D341Med (cell line): ENCODE measurements around the gene AMACR.
A peak's percentile ranks its signal among the peaks of the same experiment; 100 is the strongest.

Experiments used
- DNase-seq: peaks from one replicate; pipeline ENCODE4 v3.0.0; 2012; ENCODE audit warnings: low spot score

The AMACR gene

DNA sequence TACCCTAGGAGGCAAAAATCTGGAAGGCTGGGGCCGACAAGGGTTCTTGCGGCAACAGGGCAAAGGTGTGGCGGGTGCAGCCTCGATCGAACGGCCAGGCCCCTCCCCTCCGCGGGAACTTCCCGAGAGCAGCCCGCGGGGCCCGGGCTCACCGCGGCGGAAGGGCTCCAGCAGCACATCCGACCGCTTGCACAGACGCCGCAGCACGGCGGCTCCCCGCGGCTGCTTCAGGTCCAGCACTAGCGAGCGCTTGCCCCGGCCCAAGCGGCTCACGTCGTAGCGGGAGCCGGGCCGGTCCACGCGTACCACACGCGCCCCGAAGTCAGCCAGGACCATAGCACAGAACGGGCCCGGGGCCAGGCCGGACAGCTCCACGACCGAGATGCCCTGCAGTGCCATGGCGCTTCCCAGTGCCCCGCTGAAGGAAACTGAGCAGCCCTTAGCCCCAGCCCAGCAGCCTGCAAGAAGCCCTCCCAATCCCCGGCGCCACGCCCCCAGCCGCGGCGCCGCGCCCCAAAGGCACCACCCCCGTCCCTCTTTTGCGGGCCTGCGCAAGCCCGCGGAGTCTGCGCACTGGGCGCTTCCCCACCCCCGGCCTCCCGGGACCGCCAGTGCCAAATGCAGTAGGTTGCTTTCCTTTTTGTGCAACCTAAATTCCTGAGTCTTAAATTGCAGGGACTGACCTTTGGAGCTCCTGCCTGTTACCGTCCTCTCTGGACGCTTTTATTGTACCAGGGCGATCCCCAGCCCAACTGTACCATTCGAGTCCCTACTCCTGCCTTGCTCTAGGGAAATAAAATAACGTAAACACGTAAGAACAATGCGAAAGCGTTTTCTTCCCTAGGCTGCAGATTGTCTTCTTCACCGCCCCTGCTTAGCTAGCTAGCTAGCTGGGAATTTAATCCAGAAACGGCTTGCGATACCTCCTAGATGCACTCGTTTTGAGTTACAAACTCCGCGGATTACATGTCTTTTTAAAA is at the start of gene AMACR:
Gene AMACR, minus strand, starts transcription at position 430 of the 980 bp plus-strand sequence. Its CDS starts 31 bp downstream, at position 399.
- DNase-seq = peak; percentile 94

DNA sequence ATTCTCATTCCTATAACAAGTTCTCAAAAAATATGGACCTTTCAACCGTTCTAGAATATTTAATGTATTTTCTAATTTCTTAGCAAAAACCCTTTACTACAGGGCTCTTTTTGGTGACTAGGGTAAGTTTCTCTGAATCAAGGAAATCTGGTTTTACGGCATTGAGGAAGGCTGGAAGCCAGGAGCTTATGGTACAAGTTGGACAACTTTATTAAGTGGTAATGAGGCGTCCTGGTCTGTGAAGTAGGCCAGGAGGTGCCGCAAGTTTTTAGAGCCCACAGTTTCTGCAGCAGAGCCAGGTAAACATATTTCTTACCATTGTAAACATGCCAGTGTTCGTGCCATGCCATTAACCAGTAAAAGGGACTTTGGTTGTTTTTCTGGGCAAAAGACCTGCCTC is 49.7 kb upstream of the AMACR start:
- DNase-seq = no peak

DNA sequence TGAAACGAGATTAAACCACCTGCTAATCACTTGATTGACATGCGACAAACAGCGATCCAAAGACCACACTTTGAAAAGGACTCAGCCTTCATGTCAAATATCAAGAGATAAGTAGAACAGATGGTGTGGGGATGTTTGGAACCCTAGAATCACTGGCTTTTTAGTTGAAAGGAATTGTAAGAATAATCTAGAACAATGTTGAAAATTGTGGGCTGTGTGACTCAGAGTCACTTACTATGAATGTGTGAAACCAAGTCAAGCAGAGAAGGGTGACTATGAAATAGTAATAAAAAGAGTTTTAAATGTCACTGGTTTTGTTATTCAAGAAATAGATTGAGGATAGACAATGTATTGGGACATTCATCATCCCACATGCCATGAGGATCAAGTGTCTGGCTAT is 49.3 kb upstream of the AMACR start:
- no peak for DNase-seq

DNA sequence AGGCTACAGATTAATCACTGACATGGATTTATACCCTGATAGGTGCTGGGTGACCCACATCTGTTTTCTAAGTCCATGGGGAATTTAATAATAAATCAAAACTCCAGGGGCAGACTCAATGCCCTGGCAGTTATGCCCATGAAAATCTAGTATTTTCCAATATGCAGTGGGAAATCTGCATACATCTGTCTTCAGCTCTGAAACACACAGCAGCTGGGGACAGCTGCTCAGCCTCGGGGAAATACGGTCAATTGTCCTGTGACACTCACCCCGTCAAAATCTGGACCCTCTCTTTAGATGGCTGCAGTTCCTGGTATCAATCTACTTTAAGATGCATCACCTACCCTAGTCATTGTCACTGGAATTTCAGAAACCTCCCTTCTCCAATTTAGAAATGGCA is 47.8 kb upstream of the AMACR start:
- DNase-seq = no peak

DNA sequence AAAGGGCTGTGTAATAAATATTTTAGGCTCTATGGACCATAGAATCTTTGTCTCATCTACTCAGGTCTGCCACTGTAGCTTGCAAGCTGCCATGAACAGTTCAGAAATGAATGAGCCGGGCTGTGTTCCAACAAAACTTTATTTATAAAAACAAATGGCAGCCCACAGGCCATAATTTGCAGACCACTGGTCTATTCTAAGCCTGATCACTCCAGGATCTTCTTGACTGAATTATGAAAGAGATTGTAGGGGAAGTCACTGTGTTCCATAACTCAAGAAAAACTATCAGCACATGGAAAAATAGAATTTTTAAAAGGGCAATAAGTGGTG is 46.5 kb upstream of the AMACR start:
- DNase-seq = no peak

DNA sequence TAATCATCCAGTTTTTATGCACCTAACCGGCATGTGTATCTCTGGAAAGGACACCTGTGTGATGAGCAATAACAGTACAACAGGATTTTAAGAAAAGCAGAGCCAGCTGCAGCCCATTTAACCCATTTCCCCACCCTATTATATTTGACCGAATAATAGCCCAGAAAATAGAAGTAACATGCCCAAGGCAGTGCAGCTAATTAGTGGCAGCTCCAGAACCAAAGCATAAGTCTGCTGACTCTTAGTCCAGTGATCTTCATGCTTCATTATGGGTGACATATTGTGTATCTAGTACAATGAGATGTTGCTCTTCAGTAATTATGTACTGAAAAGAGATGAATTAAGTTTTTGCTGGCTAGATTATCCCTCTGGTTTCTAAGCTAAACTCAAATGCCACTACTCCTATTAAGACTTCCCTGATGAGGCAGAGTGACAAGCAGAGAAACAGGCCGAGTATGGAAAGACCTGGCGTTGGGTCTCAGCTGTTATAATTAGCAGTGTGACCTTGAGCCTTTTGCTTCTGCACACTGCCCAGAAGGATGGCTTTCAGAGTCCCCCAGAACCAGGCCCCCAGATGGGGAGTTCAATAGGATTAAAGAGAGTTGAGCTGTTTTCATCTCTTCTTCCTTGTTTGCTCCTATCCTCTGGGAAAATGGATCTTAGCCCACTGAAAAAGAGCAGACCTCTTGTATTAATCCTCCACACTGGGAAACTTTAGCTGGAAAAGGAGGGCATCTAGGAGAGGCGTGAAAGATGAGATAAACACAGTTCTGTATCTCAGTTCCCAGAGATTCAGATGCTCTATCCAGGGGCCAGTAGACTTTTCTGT is 45.9 kb upstream of the AMACR start:
- no peak for DNase-seq

DNA sequence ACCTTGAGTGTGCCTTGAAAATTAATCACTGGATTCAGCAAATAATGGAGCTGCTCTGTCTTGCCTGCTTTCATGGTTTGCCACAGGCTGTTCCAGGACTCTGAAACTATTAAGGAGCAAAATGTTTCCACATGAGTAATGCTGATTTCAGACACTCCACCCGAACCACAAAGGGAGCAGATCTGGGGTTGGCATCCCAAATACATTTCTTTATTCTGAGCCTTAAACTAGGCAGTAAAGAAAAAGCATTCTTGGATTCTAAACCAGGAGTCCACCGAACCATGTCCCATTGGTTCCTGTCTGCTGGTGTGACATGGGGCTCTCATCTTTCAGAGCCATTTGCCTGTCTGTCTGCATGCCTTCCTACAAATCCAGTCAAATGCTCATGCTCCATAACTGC is 45.3 kb upstream of the AMACR start:
- no peak for DNase-seq

DNA sequence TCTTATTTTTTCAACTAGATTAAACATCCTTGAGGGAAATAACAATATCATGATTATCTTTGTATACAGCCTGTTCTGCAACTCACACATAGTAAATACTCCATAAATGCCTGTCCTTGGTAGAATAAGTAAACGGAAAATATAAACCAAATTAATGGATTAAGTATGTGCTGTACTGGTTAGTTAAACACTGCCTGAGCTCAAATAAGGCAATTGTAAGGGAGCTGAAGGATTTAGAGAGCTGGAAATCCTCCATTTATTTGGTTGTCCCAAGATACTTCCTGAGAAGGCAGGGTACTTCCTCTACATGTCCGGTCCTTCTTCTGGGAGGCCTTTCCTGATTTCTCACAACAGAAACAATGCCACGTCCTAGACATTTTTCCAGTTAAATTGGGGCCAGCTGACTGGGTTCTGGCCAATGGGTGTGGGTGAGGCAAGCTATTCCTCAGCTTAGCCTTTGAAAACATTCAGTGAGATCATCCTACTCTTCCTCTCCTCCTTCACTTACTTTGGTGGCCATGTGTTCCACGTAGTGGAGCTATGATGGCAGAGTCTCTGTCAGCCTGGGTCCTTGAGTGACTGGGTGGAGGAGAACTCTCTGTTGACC is 43.6 kb upstream of the AMACR start:
- no peak for DNase-seq

DNA sequence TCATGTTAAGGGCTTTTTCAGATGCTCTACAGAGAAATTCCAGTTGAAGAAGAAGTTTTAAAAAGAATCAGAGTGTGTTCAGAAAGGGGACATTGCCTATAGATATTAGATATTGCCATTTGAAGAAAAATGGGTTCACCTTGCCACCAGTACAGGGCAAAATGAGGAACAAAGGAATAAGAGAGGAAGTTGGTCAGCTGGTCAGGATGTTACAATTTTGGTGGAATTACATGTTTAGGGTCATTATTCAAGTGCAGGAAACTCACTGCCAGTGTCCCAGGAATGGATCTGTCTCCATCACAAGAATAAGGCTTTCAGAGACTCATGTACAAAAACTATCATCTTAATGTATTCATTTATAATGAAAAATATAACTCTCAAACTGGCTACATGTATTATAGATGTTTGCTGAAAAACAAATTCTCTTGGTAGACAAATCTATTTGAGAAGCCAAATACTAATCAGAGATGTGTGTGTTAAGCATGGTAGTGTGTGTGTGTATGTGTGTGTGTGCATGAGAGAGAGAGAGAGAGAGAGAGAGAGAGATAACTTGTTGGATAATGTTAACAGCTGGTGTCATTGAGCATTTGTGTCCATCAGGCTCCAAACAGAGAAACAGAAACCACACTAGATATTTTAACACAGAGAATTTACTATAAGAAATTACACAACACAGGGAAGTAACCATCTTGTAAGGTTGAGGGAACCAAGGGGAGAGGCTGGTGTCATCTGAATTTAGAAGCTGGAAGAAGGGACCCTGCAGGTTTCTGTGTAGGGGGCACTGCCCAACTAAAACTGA is 40.1 kb upstream of the AMACR start:
- DNase-seq = no peak

DNA sequence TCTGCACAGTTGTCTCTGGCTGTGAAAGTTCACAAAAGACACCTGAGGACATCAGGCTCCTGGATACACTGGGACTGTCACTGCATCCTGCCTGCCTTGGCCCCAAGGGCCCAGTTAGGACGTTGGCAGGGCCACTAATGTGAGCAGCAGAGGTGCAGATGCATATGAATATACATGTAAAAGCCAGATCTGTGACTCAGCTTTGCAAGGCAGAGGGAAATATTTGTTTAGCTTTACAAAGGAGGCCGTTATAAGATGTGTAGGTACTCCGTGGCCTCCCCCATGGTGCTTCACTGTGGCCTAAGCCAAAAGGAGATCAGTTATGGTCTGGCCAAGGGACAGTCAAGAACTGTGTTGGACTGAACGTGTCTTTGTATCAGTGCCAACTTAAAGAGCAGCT is 39.3 kb upstream of the AMACR start:
- no peak for DNase-seq

DNA sequence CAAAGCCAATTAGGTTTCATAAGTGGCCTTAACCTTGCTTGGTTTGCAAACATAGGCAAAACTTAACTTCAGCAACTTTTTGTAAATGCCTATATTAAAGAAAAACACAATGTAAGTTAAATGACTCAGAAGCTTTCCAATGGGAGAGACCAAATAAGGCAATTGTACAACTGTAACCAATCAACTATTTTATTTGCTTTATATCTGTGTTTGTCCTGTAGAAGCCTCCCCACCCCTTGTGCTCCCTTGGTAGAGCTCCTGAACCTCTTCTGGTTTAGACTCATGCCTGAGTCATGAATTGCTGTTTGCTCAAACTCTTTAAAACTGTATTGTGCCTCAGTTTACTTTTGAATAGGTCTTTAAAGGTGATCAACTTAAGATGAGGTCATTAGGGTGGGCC is 38.1 kb upstream of the AMACR start:
- DNase-seq = no peak

DNA sequence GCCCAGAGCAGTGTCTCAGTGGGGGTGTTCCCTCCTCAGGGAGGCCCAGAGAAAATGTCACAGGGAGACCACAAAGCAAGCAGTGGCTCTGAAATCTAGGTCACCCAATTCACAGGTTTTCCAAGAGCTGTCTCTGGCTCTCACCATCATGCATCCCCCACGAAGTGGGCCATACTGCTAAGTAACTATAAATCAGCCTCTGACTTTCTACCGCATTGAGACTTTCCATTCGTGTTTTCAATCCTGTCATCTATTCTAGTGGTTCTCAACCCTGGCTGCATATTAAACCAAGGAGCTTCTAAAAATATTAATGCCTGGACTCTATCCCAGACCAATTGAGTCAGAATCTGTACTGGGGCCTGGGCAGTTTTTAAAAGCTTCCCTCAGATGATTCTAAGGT is 37.2 kb upstream of the AMACR start:
- DNase-seq = no peak

DNA sequence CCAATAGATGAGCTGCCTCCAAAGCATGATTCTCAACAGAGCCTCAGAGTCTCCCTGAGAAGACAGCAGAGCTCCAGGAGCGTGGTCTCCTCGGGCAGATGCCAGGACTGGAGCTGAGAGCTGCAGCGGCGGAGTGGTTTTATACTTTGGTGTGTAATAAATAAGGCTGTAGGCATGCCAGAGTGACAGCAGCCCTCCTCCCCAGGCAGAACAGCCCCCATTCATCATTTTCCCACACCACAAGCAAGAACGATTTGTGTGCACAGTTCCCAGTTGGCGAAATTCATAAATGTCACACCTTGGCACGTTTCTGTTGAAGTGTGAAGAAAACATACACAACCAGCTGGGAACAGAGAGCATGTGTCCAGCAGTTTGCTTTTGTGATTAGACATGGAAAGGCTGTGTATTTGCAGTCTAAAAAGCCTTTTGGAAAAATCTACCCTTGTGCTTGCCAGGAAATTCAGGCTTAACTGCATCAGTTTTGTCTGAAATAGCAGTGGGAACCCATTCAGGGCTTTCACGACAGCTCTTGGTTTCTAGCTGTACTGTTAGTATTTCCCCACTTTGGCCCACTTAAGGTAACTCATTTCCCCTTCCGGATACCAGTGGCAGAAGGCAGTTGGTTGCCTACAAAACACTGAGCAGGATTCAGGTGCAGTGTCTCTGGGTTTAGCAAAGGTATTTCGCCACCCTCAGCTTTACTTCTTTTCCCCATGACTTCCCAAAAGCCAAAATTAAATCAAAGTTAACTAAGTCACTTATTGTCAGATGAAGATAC is 35.4 kb upstream of the AMACR start, which contains the start of gene C1QTNF3:
Gene C1QTNF3, minus strand, starts transcription at position 115 of the 778 bp plus-strand sequence. Its CDS starts 88 bp downstream, at position 27.
- DNase-seq = no peak

DNA sequence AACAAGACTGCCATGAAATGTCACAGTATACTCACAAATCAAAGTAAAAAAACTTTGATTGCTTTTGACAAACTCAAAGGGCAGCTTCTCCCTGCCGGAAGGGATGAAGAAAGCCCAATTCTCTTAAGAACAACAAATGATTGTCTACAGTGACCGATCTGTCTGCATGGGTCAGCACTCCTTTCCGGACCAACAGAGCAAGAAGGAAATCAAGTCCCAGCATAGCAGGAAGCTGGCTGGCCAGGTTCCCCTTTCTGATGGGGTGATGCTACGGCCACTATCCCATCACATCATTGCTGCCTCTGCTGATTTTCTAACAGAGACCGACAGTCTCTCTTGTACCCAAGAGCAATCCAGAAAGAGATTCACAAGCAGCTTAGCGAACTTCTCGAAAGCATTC is 34.5 kb upstream of the AMACR start:
- DNase-seq = no peak

DNA sequence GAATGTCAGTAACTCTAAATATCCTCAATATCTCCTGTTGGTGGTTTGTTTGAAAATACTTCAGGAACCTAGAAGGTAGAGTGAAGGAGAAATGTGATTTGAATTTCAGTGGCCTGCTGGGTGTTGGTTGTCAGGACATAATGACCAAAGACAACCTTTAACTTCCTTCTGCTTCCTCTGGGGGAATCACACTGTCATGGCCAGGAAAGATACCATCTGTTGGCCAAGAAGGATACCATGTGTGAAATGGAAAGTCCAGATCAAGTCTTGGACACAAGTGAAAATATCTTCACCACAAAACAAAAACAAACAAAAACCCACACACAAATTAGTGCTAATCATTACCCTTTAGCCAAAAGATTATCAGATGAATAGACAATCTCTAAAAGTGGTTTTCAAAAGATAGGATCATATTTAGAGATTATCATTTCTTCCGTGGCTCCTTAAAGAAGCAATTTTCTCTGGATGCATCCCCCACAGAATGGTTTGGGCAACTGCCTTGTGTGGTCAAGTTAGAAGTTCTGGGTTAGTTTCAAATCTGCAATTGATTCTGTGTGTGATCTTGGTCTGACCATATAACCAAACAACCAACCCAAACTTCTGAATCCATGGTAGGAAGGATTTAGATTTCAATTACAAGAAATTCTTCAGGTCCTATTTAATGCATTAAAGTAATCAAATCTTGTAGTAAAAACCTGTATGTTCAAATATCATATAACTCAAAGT is 33.6 kb upstream of the AMACR start:
- DNase-seq = no peak

DNA sequence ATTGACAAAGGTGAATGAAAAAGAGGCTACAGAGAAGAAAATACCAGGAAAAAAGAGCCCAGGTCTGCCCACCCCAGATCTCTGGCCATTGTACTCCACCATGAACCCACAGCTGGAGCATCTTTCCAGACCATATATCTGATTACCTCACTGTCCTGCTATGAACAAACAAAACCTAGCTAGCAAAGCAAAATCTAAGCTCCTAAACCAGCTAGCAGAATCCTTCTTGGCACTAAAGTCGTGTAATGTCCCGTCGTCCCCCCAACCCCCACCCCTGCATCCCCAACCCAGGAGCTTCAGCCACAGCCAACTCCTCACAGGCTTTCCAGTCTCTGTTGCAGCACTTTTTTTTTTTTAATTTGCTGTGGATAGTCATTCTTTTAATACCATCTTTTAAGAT is 32.6 kb upstream of the AMACR start:
- DNase-seq = no peak

DNA sequence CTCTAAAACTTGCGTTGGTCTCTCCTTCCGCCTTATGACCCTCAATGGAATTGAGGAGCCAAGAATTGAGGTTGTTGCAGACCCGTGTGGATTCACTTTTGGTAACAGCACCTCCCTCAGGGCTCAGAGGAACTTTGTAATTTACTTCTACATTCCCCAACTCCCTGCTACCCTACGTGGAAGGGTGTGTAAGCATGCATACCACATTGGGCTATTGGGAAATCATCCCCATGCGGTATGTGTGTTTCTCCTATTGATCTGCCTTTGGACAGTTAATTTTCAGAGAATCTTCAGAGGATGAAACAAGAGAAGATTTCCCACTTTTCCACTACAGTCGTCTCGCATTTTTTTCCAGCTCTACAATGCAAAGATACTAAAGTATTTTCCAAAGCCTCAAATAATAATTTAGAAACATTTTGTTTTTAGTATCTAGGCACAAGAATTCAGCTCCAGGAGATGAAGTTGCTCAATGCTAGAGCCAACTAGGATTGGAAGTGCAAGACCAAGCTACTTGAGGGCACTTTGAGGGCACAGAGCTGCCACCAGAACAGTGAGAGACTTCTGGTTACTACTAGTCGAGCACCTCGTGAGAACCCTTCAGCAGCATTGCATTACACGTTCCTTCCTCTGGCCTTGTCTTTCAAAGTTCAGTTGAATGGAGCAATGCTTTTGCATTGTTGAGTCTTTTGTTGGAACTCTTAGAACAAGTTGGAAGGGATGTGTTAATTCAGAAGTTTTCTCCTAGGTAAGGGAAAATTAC is 31.7 kb upstream of the AMACR start:
- no peak for DNase-seq

DNA sequence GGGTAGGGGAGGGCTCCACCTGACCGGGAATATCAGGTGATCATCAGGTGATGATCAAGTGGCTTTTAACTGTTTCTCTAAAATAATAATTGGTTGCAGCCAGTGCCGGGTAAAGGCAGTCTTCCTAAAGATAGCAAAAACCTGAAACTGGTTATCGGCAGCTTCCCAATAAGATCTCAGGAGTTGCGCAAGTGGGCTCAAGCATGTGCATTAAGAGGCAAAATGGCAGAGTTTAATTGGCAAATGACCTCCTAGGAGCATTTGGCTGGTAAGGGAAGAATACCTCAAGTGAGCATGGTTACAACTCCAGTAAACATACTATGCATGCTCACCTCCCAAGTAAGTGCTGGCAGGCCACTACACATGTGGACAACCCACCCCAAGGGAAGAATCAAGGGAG is 31.0 kb upstream of the AMACR start:
- DNase-seq = no peak

DNA sequence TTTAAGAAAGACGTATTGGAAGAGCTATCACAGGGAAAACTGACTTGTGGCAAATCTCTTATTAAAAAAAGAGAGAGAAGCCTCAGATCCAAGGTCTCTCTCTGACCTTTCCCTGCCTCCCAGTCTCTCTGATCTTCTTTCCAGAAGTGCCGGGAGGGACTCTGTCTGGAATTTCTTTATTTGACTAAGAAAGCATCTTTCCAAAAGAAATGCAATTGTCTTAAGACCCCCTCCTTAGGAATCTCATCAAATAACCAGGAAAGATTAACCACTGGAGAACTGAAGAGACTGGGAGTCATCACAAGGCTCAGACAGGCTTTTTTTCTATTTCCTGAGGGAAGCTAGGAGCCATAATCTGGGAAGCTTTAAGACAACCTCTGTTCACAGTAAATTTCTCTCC is 30.5 kb upstream of the AMACR start:
- DNase-seq = no peak

DNA sequence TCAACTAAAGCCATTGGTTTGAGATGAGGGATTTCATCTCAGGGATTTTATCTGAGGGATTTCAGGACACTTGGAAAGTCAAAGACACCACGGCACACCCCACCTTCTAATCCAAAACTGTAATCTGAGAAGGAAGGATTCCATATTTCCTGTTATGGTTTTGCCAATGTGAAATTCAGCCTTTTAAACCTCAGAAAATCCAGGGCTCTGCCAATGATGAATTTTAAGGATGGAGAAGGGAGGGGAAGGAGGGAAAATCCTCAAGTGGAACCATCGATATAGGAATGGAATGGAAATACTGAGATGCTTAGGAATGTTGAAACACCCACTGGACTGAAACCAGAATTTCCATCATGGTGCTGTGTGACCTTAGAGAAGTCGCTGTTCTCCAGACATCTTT is 29.9 kb upstream of the AMACR start:
- DNase-seq = no peak
